ENCODE data around the gene KANK2. TPM values are rescaled to one million over a fixed set of nuclear protein-coding genes. Genes with fewer than 3 reads are reported as not detected.
"Not testable (repeated sequence)": the region's sequence is repeated elsewhere in the genome, so short reads cannot be mapped to it uniquely, and the experiment has no call there.

Gene KANK2
- polyA plus RNA-seq, 12 donors: 100 to 164 (median 118) TPM; not detected in 1

- no peak for DNase-seq
Measured at GRCh38 chr19:11199517-11199916, 2.2 kb upstream of the KANK2 start.

DNA sequence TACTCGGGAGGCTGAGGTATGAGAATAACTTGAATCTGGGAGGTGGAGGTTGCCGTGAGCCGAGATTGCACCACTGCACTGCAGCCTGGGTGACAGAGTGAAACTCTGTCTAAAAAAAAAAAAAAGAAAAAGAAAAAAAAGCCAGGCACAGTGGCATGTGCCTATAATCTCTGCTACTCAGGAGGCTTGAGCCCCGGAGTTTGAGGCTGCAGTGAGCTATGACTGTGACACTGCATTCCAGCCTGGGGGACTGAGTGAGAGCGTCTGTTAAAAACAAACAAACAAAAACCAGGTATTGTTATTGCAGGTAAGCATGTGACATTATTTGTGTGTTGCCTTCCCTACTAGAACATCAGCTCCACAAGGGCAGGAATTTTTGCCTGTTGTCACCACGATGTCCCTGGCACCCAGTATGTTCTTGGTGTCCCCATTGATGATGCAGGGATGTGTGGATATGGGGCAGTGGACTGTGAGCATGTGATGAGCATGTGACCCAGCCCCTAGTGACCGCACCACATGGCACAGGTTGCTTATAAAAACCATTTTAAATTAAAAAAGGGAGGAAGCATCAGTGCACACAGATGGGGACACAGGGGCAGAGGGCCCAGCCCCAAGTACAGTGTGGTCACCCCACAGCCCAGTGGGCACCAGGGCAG is 1.6 kb upstream of the KANK2 start:
- DNase-seq: no peak

- DNase-seq: no peak
Measured at GRCh38 chr19:11198175-11198534, 810 bp upstream of the KANK2 start.

DNA sequence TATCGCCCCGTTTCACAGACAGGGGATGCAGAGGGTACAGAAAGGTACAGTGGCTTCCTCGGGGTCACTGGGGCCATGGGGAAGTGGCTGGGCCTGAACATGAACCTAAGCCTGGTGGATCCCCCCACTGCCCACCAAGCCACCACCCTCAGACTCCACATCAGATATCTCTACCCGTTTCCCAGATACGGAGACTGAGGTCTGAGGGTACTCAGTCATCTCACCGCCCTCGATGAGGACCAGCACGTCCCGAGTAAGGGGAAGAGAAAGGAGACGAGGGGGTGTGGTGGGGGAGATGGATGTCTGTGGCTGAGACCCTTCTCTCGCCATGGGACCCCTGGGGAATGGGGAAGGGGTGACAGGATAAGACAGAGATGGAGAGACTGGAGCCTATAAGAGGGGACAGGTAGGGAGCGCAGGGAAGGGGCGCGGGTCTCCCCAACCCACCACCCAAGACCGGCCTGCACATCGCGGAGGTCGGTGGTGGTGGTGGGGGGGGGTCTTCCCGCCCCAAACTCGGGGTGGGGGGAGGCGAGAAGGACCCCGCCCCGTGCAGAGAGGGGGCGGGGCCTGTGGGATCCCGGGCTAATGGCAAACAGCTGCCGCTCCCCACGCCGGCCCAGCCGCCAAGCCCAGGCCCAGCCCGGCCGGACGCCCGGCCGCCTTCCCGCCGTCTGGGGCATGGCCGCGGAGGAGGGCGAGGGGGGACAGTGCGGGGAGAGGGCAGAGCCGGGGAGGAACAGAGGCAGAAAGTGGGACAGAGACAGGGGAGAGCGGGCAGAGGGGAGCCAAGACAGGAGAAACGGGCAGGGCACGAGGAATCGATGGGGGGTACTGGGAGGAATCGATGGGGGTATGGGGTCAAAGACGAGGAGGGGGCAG is 698 bp downstream of the KANK2 start:
- peak; percentile 47 for DNase-seq

DNA sequence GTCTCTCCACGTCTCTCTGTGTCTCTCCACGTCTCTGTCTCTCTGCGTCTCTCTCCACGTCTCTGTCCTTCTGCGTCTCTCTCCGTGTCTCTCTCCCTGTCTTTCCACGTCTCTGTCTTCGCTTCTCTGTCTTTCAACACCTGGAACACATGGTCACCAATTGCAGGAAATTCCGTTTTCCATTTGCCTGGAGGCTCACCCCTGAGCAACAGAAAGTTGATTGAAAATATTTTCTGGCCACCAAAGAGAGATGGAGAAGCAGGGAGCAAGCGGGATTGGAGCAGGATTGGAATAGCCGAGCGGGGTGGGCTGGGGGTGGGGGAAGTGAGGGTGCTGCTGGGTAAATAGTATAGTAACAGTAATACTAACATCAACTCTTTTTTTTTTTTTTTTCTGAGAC is 1.7 kb downstream of the KANK2 start:
- no peak for DNase-seq

DNA sequence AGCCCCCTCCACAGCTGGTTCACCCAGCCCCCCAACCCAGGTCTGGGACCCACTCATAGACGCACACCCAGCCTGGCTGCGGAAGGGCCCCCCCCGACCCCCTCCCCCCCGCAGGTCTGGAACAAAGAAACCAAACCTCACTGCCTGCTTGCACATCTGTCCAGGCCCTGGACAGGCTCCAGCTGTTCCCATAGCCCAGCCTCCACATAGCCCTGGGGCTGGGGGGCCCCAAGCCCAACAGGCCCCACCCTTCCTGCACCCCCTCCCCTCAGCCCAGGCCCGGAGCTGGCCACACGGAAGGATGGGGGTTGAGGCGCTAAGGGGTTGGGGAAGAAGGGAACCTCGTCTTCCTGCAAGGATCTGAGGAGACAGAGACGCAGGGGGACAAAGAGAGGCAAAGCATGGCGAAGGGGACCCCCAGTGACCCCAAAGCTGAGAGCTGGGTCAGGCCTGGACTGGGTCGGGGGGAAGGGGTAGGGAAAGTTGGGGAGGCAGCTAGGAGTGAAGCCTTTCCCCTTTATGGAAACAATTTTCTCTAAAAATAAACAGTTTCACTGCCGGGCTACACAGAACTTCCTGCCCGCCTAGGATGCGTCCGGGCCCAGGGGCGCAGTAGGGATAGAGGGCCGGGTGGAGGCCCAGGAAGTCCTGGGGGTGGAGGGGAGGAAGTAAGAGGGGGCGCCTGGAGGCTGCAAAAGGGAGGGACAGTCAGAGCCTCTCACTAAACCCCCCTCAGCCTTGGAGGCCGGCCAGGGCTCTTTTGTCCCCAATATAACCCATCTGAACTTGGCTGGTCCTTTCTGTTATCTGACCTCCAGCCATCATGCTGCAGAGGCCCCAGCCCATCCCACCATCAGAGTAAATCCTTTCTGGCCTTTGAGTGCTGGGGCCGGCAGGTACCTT is 2.4 kb downstream of the KANK2 start:
- peak; percentile 63 for DNase-seq

GRCh38 chr19:11194173-11194572 is 3.2 kb downstream of the KANK2 start:
- DNase-seq: no peak

GRCh38 chr19:11192957-11193939 is 4.1 kb downstream of the KANK2 start:
- no peak for DNase-seq

DNA sequence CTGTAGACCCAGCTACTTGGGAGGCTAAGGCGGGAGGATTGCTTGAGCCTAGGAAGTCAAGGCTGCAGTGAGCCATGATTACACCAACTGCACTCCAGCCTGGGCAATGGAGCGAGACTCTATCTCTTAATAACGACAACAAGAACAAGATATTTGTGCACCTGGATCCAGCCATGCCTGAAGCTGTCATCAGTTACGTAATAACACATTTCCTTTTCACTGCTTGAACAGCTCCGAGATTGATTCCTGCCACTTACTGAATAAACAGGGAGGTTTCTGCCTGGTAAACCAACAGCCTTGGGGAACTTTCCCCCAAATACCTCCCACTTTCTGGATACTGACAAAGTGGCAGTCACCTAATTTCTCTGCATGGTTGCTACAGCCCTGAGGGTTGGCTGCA is 5.4 kb downstream of the KANK2 start:
- no peak for DNase-seq

GRCh38 chr19:11191273-11191755 is 6.0 kb downstream of the KANK2 start:
- DNase-seq: peak; percentile 70

DNA sequence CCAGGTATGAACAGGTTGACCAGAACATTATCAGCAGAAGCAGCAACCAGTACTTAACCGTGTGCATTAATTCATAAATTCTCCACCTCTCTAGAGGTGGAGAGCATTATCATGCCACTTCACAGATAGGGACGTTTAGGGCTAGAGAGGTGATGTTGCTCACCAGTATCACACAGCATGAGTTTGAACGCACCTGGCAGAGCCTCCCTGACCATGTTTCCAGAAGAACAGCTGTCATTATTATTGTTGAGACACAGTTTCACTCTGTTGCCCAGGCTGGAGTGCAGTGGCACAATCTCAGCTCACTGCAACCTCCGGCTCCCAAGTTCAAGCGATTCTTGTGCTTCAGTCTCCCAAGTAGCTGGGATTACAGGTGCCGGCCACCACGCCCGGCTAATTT is 6.8 kb downstream of the KANK2 start:
- DNase-seq: no peak

DNA sequence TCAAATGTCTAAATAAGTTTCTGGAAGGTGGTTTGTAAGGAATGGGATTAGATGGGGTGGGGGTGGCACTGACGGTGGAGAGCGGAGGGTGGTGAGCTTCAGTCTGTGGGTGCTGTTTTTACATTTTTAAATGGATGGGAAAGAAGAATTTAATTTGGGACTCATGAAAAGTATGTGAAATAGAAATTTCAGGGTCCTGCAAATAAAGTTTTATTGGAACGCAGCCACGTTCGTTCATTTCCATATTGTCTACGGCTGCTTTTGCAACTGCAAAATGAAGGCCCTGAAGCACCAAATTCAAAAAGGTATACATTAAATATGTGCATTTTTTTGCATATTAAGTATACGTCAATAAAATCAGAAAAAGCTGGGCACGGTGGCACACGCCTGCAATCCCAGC is 9.9 kb downstream of the KANK2 start:
- no peak for DNase-seq

DNA sequence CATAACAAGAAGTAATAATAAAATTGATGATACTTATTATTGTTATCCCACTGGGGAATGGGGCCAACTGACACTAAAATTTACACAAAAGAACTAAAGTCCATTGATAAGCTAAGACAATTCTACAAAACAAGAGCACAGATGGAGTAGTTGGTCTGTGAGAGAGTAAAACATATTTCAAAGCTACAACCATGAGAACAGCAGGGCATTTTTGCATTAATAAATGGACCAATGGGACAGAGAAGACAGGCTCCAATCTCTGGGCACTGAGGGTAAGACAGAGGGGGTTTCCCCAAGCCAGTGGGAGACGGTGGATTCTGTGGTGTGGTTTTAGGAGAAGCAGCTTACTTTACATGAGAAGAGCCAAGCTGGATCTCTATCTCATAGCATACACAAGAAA is 14.4 kb downstream of the KANK2 start:
- DNase-seq: no peak

DNA sequence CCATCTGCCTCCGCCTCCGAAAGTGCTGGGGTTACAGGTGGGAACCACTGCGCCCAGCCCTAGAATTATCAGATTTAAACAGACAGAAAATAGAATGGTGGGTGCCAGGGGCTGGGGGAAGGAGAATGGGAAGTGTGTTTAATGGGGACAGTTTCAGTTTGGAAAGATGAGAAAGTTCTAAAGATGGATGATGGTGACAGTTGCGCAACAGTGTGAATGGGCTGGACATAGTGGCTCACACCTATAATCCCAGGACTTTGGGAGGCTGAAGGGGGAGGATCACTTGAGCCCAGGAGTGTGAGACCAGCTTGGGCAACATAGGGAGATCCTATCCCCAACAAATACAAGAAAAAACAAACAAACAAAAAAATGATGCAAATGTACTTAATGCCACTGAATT is 15.9 kb downstream of the KANK2 start:
- no peak for DNase-seq

DNA sequence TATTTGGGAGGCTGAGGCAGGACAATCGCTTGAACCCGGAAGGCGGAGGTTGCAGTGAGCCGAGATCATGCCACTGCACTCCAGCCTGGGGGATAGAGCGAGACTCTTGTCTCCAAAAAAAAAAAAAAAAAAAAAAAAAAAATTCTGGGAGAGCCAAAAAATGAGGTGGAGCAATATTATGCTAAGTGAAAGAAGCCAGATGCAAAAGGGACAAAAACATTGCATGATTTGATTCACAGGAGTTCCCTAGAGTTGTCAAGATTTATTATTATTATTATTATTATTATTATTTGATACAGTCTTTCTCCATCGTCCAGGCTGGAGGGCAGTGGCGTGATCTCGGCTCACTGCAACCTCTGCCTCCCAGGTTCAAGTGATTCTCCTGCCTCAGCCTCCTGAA is 16.4 kb downstream of the KANK2 start:
- not testable (repeated sequence) for DNase-seq

GRCh38 chr19:11180346-11180745 is 17.0 kb downstream of the KANK2 start:
- DNase-seq: no peak

DNA sequence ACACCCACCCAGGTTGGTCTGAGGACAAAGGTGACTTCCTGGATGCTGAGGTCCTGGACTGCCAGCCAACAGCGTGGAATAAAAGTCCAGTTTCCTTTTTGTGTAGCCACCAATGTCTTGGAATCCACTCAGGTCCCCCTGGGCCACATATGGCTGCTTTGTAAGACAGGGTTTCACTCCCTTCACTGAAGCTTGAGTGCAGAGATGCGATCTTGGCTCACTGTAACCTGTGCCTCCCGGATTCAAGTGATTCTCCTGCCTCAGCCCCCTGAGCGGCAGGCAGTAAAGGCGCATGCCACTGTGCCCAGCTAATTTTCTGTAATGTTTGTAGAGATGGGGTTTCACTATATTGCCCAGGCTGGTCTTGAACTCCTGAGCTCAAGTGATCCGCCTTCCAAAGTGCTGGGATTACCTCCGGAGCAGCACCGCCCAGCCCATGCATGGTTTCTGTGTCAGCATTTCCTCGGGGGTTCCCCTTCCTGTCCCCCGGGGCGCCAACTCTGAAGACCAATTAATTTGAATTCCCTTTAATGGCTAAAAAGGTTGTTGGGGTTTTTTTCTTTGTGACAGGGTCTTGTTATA is 17.5 kb downstream of the KANK2 start:
- DNase-seq: no peak

- not testable (repeated sequence) for DNase-seq
Measured at GRCh38 chr19:11179145-11179465, 18.2 kb downstream of the KANK2 start.

GRCh38 chr19:11177592-11177991 is 19.8 kb downstream of the KANK2 start:
- DNase-seq: no peak

DNA sequence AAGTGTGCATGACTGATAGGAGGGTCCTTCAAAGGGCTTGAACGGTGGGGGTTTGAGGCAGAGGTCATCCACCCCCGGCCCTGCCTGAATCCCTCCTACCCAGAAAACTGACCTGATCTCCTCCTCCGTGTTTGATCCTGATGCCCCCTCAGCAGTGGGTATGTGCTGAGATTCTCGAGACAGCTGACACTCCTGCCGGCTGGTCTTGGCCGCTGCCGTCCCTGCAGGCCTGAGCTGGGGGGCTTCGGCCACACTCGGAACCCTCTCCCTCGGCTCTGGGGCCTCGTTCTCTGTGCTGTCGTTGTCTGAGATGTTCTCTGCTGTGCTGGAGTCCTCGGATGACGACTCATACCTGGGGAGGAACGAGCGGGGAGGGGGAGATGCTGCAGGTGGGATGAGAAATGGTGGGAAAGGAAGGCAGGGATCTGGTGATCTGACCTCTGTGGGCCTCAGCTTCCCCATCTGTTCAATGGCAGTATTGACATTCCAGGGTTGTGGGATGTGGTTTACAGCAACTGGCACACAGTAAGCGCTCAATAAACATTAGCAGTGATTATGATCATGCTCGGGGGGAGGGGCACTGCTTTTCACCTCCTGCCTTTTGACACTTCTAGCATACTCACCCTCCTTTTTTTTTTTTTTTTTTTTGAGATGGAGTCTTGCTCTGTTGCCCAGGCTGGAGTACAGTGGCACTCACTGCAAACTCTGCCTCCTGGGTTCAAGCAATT is 20.7 kb downstream of the KANK2 start:
- no peak for DNase-seq
